Activated CD8-positive, alpha-beta memory T cell treated with anti-CD3 and anti-CD28 coated beads for 48 hours (primary cell): ENCODE data around the gene IMP3.

Experiments
- DNase-seq, 3 experiments: peaks; one replicate each; pipeline ENCODE4 v3.0.0-alpha.2; 2020; ENCODE audit warnings: low read depth in 2 of 3, low spot score in 2 of 3

The IMP3 gene

GRCh38 chr15:75625542-75626347 lies 14.3 kb downstream of the IMP3 start, which contains the start of gene SNUPN:
SNUPN (minus strand) TSS chr15:75625725; CDS start chr15:75621051, 4,674 bp downstream.
- peak; percentile 86 to 87 (median 86) for DNase-seq

- no peak for DNase-seq
Observed at GRCh38 chr15:75622505-75622904, 17.5 kb downstream of the IMP3 start.

GRCh38 chr15:75620841-75621391 lies 19.1 kb downstream of the IMP3 start:
- no peak for DNase-seq

GRCh38 chr15:75620058-75620820 lies 19.8 kb downstream of the IMP3 start:
- no peak for DNase-seq

- DNase-seq, result no peak
Observed at GRCh38 chr15:75616766-75617165, 23.3 kb downstream of the IMP3 start.

GRCh38 chr15:75606711-75607699 lies 33.0 kb downstream of the IMP3 start:
- no peak for DNase-seq

- DNase-seq, result no peak
Observed at GRCh38 chr15:75606026-75606425, 34.0 kb downstream of the IMP3 start.

- no peak for DNase-seq
Observed at GRCh38 chr15:75599401-75599800, 40.6 kb downstream of the IMP3 start.

GRCh38 chr15:75598361-75598760 lies 41.7 kb downstream of the IMP3 start:
- DNase-seq, result no peak

GRCh38 chr15:75597667-75598341 lies 42.2 kb downstream of the IMP3 start:
- no peak for DNase-seq

GRCh38 chr15:75596703-75597345 lies 43.2 kb downstream of the IMP3 start:
- no peak for DNase-seq

- no peak for DNase-seq
Observed at GRCh38 chr15:75594276-75594675, 45.7 kb downstream of the IMP3 start.

- DNase-seq, result no peak
Observed at GRCh38 chr15:75591655-75592364, 48.2 kb downstream of the IMP3 start.

- no peak for DNase-seq
Observed at GRCh38 chr15:75590239-75590638, 49.8 kb downstream of the IMP3 start.
